Stimulated activated CD4-positive, alpha-beta T cell treated with anti-CD3 and anti-CD28 coated beads, Interleukin-12 subunit alpha, Interleukin-12 subunit beta, amount 100 ng/mL, for 24 hours (primary cell): Measurements from ENCODE around the gene ZBTB34.

Source experiments
- DNase-seq, 2 experiments: peaks; one replicate each; pipeline ENCODE4 v3.0.0-alpha.2; 2020; ENCODE audit warnings: low read depth in 2 of 2

ZBTB34 gene

DNA sequence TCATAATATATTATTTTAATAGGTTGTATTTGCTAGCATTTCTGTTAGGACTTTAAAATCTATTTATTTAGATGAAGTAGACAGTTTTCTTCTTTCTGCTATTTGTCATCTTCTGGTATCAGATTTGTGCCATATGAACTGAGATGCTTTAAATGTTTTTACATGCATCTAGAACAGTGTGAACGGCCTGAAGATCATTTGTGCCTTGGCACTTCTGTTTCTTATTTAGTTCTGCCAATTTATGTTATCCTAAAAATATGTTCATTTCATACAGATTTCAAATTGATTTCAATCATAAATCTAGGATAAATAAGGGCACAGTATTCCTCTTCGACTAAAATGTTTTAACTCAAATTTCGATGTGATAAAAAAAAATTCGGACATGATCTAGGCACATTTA, 16.1 kb downstream of the ZBTB34 start:
- no peak for DNase-seq

DNA sequence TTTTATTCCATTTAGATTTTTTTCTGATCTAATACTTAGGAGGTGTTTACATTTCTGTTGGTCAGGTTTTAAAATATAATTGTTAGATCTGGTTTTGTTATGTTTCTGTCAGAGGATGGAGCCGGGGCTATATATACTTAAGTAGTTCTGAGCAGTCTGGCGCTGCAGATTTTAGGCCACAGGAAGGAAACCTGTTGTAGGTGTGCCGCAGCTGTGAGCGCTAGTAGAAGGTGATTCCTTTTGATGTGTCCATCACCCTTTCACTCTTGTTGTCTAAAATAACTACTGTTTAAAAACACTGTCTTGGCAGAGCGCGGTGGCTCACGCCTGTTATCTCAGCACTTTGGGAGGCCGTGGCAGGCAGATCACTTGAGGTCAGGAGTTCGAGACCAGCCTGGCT, 17.0 kb downstream of the ZBTB34 start:
- DNase-seq: no peak

DNA sequence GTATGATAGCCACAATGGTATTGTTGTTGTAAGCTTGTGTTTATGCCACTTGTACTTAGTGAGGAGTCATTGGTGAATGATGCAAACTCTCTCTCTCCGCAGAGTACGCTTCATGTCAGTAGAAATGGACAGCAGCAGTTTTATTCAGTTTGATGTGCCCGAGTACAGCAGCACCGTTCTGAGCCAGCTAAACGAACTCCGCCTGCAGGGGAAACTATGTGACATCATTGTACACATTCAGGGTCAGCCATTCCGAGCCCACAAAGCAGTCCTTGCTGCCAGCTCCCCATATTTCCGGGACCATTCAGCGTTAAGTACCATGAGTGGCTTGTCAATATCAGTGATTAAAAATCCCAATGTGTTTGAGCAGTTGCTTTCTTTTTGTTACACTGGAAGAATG, 18.8 kb downstream of the ZBTB34 start:
- no peak for DNase-seq

DNA sequence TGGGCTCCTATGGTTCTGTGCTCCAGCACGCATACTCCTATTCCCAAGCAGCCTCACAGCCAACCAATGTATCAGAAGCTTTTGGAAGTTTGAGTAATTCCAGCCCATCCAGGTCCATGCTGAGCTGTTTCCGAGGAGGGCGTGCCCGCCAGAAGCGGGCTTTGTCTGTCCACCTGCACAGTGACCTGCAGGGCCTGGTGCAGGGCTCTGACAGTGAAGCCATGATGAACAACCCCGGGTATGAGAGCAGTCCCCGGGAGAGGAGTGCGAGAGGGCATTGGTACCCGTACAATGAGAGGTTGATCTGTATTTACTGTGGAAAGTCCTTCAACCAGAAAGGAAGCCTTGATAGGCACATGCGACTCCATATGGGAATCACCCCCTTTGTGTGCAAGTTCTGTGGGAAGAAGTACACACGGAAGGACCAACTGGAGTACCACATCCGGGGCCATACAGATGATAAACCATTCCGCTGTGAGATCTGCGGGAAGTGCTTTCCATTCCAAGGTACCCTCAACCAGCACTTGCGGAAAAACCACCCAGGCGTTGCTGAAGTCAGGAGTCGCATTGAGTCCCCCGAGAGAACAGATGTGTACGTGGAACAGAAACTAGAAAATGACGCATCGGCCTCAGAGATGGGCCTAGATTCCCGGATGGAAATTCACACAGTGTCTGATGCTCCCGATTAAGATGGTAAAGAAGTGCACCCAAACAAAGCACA, 19.9 kb downstream of the ZBTB34 start:
- DNase-seq: no peak

DNA sequence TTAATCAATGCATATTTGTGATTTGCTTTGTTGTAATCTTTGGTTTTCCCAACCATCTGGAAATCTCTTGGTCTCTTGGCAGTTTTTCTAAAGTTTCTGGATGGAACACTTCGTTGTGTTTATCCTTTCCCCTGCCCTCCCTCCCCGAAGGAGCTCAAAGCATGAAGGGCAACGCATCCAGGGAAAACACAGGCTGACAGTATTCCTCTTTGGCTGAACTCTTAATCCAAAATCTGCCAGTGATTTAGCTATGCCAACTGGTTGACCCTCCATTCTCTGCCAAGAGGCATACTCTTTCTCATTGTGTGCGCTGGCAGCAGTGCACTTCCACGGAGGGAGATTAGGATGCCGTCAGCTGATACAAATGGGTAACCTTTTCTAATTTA, 20.5 kb downstream of the ZBTB34 start:
- DNase-seq: no peak

DNA sequence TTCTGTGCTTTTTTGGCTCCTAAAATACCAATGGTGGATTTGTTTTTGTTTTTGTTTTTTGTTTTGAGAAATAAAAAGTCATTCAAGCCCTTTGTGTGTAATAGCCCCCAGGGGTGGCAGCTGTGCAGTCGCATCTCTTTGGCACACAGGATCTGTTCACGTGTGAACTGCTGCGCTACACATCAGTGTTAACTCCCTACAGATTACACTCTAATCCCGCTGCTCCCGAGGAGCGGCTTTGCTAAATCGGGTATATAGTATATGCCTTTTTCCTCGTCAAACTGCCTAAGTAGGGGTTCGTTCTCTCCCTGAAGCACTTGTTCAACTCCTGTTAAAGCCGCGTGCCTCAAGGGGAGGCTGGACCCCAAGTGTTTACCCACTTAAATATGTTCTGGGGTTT, 22.3 kb downstream of the ZBTB34 start:
- no peak for DNase-seq

DNA sequence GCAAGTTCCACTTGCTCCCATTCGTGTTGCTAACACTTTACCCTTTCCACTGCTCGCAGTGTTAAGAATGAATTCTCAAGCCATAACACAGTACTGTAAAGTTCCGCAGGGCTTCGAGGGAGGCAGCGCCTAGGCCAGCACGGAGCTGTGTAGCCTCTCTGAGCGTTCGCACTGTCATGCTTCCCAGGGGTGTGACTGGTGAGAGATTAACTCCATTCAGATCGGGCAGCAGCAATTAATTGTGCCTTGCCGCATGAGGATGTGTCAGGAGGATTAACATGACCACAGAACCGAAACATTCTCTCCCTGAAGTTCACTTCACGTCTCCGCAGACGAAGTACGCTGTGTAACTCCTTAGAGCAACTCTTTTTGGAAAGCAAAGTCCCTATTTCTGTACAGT, 23.2 kb downstream of the ZBTB34 start:
- DNase-seq: no peak

DNA sequence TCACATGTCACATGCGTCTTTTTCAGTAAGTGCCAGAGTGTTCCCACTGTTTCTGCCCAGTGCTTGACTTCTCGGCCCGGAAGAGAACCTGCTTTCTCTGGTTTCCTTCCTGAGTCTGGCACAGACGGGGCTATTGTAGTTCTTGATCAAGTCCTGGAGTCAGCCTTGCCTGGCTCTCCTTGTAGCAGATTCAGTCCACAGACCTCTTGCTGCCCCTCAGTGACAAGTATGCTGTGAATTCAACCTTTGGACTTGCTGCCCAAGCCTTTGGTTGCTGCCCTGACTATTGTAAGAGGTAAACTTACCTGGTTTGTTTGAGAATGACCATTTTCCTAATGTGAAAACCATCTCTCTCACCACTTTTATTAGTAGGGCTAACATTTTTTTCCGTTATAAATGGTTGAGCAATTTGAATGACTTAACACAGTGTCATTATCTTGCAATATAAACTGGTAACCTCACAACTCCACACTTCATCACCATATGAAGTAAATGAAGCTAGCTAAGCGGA, 24.7 kb downstream of the ZBTB34 start:
- DNase-seq: no peak

DNA sequence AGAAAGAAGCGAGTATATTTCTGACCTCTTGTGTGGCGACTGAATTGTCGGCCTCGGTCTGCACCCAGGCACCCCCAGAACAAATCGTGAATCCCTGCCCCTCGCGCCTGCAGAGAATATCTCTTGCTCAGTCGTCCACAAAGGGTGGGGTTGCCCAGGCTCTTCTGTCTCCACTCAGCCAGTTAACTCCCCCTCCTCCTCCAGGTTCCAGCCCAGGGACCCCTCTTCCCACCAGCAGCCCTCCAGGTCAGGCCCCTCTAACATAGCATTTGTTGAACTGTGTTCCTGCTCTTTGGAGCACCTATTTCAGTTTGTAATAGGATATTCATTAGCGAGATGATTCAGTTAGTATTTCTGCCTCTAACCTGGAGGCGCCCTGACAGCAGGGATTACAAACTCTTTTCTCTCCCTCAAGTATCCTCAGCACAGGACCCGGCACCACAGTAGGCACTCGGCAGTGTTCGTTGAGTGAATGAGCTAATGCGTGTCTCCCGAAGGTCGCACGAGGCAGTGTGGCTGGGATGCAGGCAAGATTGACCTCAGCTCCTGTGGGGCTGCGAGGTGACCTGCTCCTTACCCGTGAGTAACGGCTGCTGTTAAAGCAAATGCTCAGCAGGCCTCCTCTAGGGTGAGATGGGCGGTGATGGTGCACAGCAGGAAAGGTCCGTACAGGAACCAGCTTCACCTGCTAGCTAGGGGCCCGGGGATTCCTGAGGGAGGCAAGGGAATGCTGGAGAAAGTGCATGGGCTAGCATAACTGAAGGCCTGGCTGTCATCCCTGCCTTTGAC, 25.8 kb downstream of the ZBTB34 start:
- no peak for DNase-seq

DNA sequence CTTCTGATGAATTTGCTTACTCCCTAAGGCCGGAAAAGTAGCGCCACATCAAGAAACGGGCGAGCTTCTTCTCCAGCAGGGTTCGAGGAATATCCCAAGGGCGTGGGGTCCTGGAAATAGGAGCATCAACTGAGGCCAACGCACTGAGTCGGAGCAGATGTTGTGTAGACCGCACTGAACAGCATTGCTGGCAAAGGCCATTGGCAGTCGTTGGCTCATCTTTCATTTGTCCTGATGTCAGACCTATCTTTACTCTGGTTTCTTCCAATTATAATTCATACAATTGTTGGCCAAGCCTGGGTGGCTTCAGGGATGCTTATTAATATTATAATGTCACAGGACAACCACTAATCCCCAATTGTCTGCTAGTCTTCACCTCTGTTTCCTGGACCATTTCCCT, 26.5 kb downstream of the ZBTB34 start:
- DNase-seq: no peak

DNA sequence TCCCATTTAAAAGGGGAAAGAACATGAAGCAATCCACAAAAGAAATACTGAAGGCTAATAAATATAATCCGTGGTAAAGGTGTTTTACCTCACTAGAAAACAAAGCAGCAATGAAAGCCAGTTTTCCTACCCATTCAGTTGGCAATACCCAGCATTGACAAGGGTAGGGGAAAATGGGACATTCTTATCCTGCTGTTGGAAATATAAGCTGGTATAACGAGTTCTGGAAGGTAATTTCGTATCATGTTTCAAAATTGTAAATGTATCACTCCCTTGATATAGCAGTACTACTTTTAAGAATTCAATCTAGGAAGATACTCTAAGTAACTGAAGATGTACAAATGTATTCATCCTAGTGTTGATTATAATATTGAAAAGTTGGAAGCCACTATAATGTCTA, 31.2 kb downstream of the ZBTB34 start:
- no peak for DNase-seq

DNA sequence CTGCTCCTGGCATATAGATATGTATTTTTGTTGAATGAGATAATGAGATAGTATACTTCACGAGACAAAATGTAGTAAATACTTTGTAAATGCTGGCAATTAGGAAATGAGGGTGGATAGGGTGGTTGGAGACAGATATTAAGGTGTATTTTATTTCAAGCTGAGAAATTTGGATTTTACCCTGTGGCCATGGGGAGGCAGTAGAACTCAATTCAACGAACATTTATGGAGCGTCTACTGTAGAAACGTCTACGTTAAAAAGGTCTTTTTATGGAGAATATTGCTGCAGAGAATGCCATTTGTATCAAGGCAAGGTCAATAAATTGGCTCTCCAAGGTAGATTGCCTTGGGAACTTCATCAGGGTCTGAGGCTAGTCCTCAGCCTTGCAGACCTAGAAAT, 32.6 kb downstream of the ZBTB34 start:
- DNase-seq: no peak

DNA sequence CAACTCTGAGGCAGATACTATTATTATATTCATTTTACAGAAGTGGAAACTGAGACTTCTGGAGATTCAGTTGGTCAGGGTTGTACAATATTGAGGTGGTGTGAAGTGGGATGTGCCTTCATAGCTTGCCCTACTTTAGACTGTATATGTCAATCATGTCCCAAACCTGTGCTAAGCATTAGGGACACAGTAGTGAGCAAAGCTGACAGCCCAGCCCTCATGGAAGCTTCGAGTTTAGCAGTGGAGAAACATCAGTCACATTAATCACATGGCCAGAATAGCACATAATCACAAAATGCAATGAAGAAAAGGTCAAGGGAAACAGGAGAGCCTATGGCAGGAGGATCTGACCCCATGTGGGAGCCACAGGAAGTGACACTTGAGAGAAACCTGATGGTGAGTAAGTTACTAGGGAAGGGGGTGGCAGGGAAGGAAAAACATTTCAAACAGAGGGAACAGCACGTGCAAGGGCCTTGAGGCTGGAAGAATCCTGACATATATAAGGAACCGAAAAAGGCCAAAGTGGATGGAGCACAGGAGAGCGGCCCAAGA, 33.7 kb downstream of the ZBTB34 start:
- no peak for DNase-seq

DNA sequence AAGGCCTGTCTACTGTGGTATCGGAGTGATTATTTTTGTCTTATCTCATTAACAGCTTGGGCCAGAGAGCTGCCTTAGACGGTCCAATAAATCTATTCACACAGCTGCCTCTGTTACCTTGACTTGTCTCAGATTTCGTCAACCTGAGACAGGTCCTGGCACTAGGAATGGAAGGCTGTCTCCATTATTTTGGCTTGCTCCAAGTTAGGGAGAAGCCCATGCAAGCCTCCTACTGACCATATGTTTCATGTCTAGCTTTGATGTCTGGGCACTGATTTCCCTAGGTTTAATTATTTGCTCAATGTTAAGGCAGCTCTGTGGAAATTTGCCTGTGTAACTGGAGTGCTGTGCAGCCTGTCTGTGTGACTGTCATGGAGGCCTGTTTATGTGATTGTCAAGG, 41.8 kb downstream of the ZBTB34 start:
- no peak for DNase-seq

DNA sequence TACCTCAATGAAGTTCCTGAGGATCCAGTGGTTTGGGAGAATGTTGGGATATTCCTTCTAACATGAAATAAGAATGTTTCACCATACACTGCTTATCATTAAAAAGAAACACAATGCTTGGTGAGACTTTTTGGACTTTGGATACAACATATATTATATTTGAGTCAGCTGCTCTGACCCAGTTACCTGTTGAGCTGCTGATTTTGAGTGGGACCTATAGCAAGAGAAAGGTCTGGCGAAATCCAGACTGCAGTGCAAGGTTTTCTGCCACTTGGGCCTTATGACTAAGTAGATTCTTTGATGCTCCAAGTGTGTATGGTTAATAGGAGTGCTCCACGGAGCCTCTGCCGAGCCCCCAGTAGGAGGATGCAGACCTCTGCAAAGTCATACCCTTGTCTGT, 44.1 kb downstream of the ZBTB34 start:
- no peak for DNase-seq

DNA sequence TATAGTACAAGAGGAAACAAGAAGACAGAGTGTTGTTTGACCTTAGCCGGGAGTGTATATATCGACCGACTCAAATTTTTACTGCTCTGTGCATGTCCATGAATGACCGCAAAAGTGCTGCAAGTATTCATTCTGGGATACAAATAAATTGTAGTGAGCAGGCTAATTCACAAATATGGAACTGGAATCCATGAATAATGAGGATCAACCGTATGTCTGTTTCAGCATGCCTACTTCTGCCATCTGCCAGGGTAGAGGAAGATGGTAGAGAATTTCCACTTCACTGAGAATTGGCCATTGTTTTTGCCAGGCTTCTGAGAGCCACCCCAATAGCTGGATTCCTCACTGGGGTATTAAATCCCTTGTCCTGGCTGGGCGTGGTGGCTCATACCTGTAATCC, 45.7 kb downstream of the ZBTB34 start:
- DNase-seq: no peak

DNA sequence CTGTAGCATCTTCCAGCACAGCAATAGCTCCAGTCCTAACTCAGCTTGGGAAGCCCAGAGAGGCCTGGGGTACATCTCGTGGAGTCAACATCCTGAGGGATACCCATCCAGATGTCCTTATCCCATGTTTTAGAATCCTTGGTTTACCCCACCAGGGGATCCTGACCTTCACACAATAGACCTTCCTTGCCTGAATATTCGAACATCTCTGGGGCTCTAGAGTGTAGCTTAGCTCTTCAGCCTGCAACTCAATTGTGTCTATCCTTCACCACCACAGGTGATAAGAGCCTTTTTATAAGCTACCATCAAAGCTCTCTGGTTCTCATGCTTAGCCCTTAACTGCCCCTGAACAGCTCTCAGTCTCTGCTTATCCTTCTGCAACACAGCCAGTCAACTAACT, 46.6 kb downstream of the ZBTB34 start:
- DNase-seq: no peak

DNA sequence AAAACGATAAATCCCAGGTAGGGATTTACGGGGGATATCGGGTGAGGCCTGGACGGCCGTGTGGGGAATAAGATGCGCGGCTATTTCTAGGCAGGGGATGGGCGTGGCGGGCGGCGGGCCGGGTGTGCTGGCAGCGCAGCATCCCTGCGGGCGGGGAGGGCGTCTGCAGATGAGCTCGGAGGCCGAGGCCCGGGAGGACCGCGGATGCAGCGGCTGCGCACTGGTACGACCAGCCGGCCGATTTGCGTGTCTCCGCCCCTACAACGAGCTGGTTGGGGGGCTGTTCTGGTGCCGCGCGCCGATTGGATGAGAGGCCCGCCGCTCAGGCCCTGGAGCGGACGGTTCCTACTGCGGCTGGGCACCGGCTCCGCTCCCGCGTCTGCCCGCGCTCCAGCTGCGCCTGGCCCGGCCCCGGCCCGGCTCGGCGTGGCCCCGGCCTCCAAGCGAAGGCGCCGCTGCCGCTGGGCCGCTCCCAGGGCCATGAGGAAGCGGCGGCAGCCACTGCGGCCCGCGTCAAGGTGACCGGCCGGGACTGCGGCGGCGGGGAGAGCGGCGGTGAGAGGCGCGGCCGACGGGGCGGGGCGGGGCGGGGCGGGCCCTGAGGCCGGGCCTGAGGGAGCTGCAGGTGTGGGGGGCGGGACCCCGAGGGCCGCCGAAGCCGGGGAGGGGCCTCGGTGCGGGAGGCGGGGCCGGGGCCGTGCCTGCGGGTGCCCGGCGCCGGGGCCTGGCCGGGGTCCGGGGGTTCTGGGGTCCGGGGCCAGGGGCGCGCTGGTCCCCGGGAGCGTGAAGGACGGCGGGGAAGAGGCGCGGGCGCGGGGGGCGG, 54.2 kb downstream of the ZBTB34 start, which contains the start of gene RALGPS1:
Gene RALGPS1, plus strand, starts transcription at position 325 of the 823 bp plus-strand sequence. CDS start 47,508 bp downstream, outside the sequence.
- peak; percentile 71 to 82 for DNase-seq

DNA sequence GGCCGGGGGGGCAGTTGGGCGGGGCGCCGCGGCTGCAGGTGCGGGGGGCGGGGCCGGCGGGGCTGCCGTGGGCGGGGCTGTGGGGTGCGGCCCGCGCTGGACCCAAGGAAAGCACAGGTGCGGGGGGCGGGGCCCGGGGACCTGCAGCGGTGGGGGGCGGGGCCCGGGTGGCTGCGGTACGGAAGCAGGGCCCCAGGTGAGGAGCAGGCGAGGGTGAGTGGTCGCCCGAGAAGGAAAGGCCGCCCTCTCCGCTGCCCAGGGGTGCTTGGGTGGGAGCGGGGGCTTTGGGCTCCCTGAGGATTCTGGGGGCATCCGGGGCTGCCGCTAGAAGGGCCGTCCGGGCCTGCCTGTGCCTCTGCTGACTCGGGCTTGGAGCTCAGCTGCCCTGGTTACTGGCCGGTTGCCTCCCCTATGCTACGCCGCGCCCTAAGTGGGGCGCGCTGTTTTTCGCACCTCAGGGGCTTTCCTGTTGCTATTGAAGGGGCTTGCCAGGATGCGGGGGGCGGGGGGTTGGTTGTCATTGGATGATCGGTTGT, 54.9 kb downstream of the ZBTB34 start:
- peak; percentile 2 to 13 for DNase-seq

DNA sequence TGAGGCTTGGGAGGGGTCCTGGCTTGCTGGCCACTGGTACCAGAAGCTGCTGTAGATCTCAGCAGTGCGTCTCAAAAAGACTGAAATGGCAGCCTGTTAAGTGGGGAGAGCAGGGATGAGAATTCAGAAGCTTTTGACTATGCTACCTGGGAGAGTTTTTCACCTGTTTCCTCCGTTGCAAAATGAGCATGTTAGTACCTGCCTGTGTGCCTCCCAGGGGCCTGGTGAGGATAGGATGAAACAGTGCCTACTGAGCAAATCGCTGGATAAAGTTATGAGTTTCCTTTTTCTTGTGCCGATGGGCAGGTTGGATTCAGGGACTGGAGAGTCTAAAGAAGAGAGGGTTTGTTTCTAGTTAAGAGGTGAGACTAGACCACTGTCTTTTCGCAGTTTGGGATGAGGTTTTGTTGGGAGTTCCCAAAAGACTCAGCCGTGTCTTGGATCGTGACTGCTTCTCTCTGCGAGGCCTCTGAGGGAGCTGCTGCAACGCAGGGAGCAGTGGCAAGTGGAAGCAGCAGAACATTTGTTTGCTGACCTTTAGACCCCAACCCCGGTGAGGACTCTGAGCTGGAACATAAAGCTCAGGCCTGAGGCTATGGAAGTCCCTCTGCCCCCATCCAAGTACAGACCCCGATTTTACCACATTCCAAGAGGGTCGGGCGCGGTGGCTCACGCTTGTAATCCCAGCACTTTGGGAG, 55.6 kb downstream of the ZBTB34 start:
- DNase-seq: no peak

DNA sequence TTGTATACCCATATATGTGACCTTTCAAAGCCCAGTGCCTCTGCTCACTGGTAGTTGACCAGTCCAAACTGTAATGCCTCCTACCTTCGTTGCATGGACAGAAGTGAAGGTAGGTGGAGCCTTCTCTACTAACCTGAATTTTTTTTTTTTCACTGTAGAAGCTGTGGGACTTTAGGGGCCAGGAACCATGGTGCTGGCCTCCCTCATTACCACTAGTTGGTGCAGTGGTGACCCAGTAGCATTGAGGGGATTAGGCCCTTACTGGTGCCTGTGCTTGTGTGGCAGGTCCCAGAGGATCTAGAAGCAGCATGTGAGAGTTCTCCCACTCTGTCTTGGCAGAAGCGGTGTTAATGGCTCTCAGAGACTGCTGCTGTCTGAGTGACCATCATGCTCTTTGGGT, 56.5 kb downstream of the ZBTB34 start:
- DNase-seq: no peak
